NCI-H2196 treated with DMSO at 0.1 percent for 48 hours (cell line): ENCODE results near the gene CTXND2.
"Not testable (repeated sequence)": the region's sequence is repeated elsewhere in the genome, so short reads cannot be mapped to it uniquely, and the experiment has no call there.

ENCODE experiments used
- DNase-seq: peaks from one replicate; lab custom pipeline; 2025; ENCODE audit not compliant: unreplicated experiment; lab: John Stamatoyannopoulos, UW

Gene CTXND2

DNA sequence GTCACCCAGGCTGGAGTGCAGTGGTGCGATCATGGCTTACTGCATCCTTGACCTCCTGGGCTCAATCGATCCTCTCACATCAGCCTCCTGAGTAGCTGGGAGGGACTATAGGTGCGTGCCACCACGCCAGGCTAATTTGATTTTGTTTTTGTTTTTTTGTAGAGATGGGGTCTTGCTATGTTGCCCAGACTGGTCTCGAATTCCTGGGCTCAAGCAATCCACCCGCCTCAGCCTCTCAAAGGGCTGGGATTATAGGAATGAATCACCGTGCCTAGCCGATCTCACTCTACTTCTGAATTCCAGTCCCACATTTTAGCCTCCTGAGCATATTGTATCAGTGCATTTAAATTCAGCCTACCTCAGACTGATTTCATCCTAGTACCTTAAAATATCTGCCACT is 1.8 kb downstream of the CTXND2 start:
- no peak for DNase-seq

DNA sequence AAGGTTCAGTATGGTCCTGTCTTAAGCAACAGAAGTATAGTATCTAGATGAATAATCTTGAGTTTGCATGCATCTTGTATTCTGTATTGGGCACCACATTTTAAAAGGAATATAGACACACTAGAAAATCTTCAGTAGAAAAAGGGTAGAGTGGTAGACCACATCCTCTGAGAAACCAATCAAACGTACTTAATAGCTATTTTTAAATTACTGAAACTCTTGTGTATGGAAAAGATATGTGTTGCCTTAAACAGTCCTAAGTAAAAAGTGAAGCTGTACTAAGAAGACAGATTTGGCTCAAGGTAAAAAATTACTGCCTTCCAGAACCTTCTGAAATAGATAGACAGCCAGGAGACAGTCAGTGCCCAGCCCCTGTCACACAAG is 3.1 kb downstream of the CTXND2 start:
- no peak for DNase-seq

DNA sequence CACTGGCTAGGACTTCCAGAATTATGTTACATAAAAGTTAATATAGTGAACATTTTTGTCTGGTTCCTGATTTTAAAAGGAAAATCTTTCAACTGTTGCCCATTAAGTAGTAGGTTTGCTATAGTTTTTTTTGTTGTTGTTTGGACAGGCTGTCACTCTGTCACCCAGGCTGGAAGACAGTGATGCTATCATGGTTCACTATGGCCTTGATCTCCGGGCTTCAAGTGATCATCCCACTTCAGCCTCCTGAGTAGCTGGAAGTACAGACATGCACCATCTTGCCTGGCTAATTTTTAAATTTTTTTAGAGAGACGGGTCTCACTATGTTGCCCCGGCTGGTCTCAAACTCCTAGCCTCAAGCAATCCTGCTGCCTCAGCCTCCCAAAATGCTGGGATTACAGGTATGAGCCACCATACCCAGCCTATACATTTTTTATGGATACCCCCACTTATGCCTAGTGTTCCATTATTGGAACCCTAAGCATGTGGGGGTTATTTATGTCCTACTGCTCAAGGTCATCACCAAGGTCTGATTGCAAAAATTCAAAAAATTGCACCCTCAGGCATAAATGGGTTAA is 6.5 kb downstream of the CTXND2 start:
- no peak for DNase-seq

DNA sequence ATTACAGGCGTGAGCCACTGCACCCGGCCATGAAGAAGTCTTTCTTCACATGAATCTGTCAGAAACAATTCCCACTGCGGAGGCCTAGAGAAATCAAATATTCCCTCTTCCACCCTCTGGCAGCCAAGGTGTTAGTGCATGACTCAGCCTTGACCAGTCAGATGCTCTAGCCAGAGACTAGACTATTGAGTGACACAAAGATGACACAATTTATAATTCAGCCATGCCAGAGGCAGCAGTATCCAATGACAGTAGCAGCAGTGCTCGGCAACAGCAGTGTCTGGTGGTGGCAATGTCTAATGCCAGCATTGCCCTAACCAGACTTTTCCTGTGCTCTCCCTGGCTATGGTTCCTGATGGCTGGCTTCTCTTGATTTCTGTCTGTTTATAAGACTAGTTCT is 8.7 kb downstream of the CTXND2 start:
- peak; percentile 49 for DNase-seq

DNA sequence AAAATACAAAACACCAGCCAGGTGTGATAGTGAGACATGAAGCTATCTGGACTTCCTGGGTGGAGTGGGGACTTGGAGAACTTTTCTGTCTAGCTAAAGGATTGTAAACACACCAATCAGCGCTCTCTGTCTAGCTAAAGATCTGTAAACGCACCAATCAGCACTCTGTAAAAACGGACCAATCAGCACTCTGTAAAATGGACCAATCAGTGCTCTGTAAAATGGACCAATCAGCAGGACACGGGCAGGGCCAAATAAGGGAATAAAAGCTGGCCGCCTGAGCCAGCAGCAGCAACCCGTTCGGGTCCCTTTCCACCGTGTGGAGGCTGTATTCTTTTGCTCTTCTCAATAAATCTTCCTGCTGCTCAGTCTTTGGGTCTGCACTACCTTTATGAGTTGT is 12.9 kb downstream of the CTXND2 start:
- not testable (repeated sequence) for DNase-seq

DNA sequence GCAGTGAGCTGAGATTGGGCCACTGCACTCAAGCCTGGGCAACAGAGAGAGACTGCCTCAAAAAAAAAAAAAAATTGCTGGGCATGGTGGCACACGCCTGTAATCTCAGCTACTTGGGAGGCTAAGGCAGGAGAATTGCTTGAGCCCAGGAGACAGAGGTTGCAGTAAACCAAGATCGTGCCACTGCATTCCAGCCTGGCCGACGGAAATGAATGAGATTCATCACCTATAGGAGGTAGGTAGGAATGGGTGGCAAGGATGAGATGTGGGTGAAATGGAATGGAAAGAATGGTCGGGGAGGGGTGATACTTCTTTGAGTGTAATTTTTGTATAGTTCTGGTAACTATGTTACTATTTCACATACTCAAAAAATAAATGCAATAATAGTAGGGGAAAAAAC is 15.4 kb downstream of the CTXND2 start:
- no peak for DNase-seq

DNA sequence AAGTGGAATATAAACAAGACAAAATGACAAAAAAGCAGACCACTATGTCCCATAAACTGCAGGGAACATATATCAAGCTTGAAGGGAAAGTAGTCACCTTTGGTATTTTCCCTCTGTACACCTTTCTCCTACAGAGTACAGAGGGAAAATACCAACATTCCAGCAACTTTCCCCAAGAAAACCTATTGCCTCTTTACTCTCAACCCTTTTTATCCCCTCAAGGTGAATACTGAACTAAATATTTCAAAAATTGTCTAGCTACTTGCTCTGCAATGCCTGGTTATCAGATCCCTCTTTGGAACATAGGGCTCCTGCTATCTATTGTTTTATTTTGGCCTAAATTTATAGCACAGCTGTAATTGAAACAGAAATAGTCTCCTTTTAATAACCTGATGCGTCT is 15.8 kb downstream of the CTXND2 start:
- no peak for DNase-seq

DNA sequence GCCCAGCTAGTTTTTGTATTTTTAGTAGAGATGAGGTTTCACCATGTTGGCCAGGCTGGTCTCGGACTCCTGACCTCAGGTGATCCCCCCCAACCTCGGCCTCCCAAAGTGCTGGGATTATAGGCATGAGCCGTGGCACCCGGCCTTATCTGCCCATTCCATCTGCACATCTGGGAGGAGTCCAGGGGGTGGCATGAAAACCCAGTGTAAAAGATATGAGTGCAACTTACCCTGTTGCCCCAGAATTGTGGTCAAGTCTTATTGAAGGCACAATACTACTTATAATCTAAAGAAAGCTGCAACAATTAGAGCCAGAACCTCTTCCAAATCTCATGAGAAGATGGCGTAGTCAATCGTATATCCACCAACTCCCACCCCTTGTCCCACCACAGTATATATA is 18.4 kb downstream of the CTXND2 start:
- DNase-seq: no peak

DNA sequence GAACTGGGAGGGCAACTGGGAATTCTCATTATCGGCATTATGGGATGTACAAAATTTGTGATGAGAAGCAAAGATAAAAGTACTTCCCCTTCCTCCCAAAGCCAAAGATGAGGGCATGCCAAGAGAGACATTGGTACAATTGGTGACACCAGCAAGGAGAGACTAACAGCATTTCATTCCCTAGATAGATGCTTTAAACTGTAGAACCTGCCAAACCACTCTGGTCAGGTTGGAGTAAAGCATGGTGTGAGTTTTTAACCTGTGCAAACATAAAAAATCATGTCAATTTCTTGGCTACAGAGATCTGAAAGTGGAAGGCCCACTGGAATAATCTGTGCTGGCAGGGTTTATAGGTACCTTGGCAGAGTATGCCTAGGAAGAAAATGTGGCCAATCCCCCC is 19.4 kb downstream of the CTXND2 start:
- no peak for DNase-seq

DNA sequence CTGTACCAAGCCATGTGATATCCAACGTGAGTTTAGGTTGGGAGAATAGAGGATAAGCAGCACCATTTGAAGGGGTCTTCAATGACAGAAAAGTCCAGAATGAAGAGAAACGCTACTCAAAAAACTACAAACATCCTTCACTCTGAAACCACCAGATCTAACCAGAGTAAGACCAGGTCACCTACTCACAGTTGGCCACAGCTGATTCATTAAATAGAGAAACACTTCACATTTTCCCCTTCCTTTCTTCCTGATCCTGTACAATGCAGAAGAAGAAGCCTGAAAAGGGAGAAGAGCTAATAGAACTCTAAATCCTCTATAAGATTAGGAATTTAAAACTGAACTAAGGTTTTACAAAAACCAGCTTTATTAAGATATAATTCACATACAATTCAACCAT is 19.9 kb downstream of the CTXND2 start:
- DNase-seq: no peak

DNA sequence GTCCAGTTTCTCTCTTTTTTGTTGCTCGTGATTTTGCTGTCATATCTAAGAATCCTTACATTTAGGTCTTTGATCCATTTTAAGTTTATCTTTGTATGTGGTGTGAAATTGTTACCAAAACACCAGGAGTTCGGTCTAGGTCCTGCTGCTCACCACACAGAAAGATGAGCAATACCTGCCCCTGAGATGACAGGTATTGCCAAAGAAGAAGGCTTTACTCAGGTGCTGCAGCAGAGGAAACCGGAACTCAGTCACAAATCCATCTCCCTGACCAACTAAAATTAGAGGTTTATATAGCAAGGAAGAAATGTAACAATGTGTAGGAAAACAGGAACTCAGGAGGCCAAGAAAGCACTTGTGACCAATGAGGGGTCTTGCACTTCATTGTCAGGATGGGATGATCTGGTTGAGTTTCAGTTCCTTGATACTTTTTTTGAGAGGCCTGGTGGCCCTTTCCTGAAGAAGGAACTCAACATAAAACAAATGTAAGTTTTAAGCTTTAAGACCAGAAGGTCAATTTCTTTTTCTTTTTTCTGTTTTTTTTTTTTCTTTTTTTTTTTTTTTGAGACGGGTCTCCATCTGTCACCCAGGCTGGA is 22.7 kb downstream of the CTXND2 start:
- DNase-seq: no peak

DNA sequence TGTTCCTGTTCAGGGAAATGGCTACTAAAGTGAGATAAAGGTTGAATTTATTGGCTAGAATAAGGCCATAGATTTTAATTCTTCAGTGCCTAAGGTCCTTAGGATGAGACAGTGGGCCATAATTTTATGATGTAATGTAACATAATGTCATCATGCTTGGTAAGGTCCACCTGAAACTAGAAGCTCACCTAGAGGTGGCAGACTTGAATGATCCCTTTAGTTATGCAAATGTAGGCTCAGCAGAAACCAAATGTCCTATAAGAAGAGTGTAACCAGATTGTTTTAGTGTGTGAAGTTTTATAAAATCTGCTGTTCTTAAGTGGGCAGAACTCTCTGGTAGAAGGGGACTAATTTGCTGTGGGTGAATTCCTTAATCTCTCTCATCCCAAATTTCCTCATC is 25.7 kb downstream of the CTXND2 start:
- no peak for DNase-seq

DNA sequence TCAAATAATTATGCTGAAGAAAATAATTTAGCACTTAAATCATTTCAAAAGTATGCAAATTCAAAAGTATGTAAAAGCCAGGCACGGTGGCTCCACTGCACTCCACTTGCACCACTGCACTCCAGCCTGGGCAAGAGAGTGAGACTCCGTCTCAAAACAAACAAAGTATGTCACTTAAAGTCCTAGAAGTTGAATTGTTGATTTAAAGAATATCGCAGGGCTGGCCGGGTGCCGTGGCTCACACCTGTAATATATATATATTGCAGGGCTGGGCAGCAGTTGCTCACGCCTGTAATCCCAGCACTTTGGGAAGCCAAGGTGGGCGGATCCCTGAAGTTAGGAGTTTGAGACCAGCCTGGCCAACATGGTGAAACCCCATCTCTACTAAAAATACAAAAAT is 30.5 kb downstream of the CTXND2 start:
- DNase-seq: no peak

DNA sequence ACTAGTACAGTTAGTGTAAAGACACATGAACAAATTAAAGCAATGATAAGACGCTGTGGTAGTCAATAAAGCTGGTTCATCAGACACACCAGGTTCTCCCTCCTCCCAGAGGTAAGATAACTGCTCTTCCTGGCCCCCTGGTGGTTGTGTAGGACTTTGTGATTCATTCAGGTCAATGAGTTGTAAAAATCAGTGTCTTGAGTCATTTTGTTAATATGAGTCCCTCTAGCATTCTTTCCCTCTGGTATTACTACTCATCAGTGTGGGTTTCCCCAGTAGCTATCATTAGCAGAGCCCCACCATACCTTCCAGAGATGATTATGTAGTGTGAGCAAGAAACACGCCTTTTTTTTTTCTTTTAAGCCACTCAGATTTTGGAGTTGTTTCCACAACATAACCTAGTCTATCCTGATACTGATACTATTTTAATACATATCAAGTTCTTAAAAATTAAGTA is 35.6 kb downstream of the CTXND2 start:
- peak; percentile 51 for DNase-seq

DNA sequence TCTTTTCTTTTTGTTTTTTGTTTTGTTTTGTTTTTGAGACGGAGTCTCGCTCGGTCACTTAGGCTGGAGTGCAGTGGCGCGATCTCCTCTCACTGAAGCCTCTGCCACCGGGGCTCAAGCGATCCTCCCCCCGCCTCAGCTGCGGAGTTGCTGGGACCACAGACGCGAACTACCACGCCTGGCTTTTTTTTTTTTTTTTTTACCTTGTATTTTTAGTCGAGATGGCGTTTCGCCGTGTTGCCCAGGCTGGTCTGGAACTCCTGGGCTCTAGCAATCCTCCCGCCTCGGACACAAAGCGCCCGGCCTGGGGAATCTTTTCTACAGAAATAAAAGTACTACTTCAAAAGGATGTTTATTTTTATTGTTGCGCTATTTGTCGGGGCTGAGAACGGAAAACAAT is 38.1 kb downstream of the CTXND2 start:
- DNase-seq: no peak

DNA sequence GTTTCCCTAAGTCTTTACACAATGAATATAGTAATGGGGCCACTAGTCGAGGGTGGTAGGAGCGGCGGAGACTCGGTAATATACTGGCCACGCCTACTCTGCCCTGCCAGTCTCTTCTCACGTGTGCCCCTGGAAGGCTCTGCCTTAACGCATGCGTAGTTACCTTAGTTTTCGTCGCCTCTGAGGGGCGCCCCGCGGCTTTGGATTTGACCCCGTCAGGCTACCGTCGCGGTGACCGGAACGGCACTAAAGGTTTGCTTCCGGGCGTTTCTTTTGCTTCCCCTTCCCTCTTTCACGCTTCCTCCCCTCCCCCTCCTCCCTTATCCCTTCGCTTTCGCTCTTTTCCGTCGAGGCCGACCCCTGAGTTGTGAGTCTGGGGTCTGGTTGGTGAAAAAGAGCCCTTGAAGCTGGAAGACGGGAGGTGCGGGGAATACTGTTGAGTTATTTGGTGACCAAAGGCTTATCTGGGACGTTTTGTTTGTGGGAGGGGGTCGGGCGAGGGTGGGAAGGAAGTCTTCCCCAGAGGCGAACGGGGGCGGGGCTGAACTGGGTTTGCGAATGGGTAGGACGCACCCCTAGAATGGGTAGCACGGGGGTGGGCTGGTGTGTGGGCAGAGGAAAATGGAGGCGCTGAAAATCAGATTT is 39.3 kb downstream of the CTXND2 start, which contains the start of gene SETDB1:
Gene SETDB1 (plus strand): TSS at position 267 of the 645 bp plus-strand sequence. CDS start 1,352 bp downstream, outside the sequence.
- DNase-seq: peak; percentile 96

DNA sequence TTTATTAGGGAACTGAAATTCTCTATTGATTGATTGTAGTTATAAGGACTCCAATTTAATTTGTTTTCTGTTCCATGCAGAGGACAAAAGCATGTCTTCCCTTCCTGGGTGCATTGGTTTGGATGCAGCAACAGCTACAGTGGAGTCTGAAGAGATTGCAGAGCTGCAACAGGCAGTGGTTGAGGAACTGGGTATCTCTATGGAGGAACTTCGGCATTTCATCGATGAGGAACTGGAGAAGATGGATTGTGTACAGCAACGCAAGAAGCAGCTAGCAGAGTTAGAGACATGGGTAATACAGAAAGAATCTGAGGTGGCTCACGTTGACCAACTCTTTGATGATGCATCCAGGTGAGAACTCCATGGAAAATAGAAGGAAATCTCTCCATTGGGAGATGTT is 40.7 kb downstream of the CTXND2 start:
- no peak for DNase-seq

DNA sequence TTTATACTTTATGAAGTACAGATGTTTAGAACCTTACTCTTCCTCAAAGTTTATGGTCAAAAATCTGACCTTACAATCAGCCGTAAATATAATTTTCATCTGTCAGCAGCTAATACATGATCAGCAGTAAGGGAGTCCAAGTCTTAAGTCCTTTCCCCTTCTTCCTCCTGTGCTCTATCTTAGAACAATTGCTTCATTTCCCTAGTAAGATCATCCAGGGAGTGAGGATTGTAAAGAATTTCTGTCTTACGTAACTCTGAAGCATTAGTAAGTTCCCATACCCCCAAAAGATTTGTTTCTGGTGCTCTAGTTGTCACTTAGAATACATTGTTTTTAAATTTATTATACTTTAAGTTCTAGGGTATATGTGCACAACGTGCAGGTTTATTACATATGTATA is 41.4 kb downstream of the CTXND2 start:
- DNase-seq: no peak

DNA sequence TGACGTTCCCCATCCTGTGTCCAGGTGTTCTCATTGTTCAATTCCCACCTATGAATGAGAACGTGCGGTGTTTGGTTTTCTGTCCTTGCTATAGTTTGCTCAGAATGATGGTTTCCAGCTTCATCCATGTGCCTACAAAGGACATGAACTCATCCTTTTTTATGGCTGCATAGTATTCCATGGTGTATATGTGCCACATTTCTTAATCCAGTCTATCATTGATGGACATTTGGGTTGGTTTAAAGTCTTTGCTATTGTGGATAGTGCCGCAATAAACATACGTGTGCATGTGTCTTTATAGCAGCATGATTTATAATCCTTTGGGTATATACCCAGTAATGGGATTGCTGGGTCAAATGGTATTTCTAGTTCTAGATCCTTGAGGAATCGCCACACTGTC is 41.8 kb downstream of the CTXND2 start:
- DNase-seq: not testable (repeated sequence)

DNA sequence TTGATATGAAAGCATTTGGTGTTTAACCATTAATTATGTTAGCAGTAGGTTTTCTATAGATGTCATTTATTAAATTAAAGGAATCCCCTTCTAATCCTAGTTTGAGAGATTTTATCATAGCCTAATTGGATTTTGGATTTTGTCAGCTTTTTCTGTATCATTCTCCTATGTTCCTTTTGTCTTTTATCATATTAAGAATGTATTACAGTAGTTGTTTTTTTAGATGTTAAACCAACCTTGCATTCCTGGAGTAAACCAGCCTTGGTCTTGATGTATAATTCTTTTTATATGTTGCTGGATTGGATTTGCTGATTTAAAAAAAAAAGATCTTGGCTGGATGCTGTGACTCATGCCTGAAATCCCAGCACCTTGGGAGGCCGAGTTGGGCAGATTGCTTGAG is 44.8 kb downstream of the CTXND2 start:
- no peak for DNase-seq

DNA sequence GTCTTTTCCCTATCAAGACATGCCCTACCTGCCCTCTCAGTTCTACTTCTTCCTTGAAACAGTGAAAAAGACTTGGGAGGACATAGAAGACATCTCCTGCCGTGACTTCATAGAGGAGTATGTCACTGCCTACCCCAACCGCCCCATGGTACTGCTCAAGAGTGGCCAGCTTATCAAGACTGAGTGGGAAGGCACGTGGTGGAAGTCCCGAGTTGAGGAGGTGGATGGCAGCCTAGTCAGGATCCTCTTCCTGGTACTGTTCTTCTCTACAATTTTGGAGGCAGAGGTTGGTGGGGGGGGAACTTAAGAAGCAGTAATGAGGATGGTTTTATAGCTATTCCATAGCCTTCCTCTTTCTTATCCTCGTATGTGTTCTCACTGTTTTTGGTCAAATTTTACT is 57.9 kb downstream of the CTXND2 start:
- no peak for DNase-seq

DNA sequence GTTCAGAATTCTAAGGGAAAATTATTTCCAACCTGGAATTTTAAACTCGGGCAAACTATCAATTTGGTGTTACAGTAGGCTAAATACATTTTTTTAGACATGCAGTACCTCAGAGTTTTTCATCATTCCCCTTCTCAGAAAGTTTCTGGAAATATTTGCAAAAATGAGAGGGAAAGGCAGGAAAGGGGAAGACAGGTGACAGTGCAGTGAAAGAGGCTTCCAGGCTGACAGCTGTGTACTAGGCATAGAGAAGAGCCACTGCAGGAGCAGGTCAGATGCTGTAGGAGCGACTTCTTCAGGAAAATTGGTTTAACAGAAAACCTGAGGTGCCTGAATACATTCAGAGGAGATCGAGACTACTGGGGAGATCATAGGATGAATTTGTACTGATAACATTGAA is 67.8 kb downstream of the CTXND2 start:
- DNase-seq: no peak

DNA sequence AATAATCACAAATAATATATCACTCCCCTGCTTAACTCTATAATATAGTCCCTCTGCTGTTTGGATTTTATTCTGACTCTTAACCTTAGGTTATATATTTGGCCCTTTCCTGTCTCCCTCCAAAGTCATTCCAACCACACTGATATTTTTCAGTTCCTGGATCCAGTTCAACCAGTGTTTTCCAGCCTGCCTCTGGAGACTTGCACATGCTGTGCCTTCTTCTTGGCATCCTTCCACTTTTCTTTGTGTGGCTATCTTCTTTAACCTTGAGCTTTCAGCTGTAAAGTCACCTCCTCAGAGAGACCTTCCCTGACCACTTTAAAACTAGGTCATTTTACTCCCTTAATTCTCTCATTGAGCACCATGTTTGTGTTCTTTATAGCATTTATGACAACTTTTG is 68.3 kb downstream of the CTXND2 start:
- no peak for DNase-seq
